ENCODE data around the gene ENDOD1. TPM values are rescaled to one million over a fixed set of nuclear protein-coding genes. Genes with fewer than 3 reads are reported as not detected.

The ENDOD1 gene
- polyA plus RNA-seq, 1 experiment = 11.0 TPM

GRCh38 chr11:95095858-95096587 is 6.4 kb downstream of the ENDOD1 start:
- no peak for TF ChIP-seq CTCF (IDR thresholded peaks at IDR 0.05; ENCODE audit: insufficient read depth, low read depth, low read length)
- no peak overlapping the region for H3K4me3 ChIP-seq (ENCODE audit: low read depth, low read length)
- POLR2A ChIA-PET = no interaction called here
- DNase-seq (ENCODE audit: low read depth) = no peak
- no peaks in the 10 kb centered on the region for H3K27me3 ChIP-seq (ENCODE audit: control insufficient read depth, insufficient read depth, low read length)
- no peaks in the 10 kb centered on the region for H3K36me3 ChIP-seq (ENCODE audit: control insufficient read depth, insufficient read depth, low read length)
- CTCF ChIA-PET = no interaction called here

DNA sequence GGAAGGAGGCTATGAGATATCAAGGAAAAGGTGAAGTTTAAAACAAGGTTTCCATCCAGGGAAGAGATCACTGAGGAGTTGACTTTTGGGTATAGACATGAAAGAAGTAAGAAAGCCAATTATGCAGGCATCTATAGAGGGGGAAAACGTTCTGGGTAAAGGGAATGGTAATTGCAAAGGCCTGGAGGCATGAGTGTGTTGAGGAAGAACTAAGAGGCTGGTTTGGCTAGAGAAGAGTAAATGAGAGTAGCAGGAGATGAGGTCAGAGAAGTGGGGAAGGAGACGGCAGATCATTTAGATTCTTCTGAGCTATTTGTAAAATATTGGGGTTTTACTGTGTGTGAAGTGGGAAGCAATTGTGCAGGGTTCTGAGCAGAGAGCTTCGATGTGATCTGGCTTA is 7.6 kb downstream of the ENDOD1 start:
- ChIA-PET CTCF (no interaction called here), POLR2A (no interaction called here)
- DNase-seq (ENCODE audit: low read depth) = no peak
- TF ChIP-seq CTCF (IDR thresholded peaks at IDR 0.05; ENCODE audit: insufficient read depth, low read depth, low read length) = no peak
- H3K36me3 ChIP-seq (ENCODE audit: control insufficient read depth, insufficient read depth, low read length) = no peaks in the 10 kb centered on the region
- no peaks in the 10 kb centered on the region for H3K27me3 ChIP-seq (ENCODE audit: control insufficient read depth, insufficient read depth, low read length)
- no peak overlapping the region for H3K4me3 ChIP-seq (ENCODE audit: low read depth, low read length)

DNA sequence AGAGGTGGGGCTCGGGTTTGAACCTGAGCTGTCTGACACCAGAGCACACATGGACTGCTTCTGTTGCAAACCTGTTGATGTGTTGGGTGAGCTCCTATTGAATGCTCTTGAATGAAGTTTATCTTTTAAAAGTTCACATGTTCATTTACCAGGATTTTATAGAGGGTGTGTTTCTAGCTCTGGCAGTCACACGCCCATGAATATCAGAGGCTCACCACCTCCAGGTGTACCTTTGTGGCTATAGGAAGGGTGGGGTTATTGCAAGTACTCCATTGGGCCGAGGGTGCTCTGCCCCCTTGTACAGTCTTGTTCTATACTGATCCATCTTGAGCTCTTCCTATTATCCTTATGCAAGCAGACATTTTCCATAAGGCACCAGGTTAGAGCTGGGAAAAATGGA is 9.2 kb downstream of the ENDOD1 start:
- no peak for DNase-seq (ENCODE audit: low read depth)
- POLR2A ChIA-PET = no interaction called here
- CTCF ChIA-PET = interaction anchor here (1.4 kb wide), 1 partner anchor 10 kb away, joined by 4 read pairs; no protein-coding TSS in a partner anchor
- no peak for TF ChIP-seq CTCF (IDR thresholded peaks at IDR 0.05; ENCODE audit: insufficient read depth, low read depth, low read length)
- no peak overlapping the region for H3K4me3 ChIP-seq (ENCODE audit: low read depth, low read length)
- H3K36me3 ChIP-seq (ENCODE audit: control insufficient read depth, insufficient read depth, low read length) = no peaks in the 10 kb centered on the region
- H3K27me3 ChIP-seq (ENCODE audit: control insufficient read depth, insufficient read depth, low read length) = no peaks in the 10 kb centered on the region

GRCh38 chr11:95100191-95100648 is 10.6 kb downstream of the ENDOD1 start:
- no peak for DNase-seq (ENCODE audit: low read depth)
- POLR2A ChIA-PET = no interaction called here
- H3K4me3 ChIP-seq (ENCODE audit: low read depth, low read length) = no peak overlapping the region
- no peak for TF ChIP-seq CTCF (IDR thresholded peaks at IDR 0.05; ENCODE audit: insufficient read depth, low read depth, low read length)
- no peaks in the 10 kb centered on the region for H3K36me3 ChIP-seq (ENCODE audit: control insufficient read depth, insufficient read depth, low read length)
- CTCF ChIA-PET = interaction anchor here (1.4 kb wide), 1 partner anchor 9 kb away, joined by 4 read pairs; no protein-coding TSS in a partner anchor
- no peaks in the 10 kb centered on the region for H3K27me3 ChIP-seq (ENCODE audit: control insufficient read depth, insufficient read depth, low read length)

DNA sequence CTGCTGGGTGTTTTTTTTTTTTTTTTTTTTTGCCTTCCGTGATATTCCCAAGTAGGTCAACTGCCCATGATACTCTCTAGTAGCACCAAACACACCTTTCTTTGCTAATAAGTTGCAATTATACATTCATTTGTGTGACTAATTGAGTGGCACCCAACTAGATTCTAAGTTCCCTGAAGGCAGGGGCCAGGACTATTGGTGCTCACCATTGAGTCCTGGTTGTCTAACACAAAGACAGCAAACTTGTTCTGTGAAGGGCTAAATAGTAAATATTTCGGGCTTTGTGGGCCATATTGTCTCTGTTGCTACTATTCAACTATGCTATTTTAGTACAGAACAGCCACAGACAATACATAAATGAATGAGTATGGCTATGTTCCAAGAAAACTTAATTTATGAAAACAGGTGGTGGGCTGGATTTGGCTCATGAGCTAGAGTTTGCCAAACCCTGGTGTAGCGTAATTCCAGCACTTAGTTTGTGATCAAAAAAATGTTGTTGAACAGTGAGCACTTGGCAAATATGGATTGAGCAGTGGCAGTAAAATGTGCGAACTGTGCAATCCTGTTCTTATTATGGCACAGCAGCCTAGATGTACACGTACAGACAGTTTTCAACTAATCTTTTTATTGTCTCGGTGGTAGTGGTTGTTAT is 11.3 kb downstream of the ENDOD1 start:
- H3K36me3 ChIP-seq (ENCODE audit: control insufficient read depth, insufficient read depth, low read length) = no peaks in the 10 kb centered on the region
- DNase-seq (ENCODE audit: low read depth) = no peak
- TF ChIP-seq CTCF (IDR thresholded peaks at IDR 0.05; ENCODE audit: insufficient read depth, low read depth, low read length) = no peak
- CTCF ChIA-PET = interaction anchor here (3.8 kb wide), 1 partner anchor 8 kb away, joined by 12 read pairs; no protein-coding TSS in a partner anchor
- no peaks in the 10 kb centered on the region for H3K27me3 ChIP-seq (ENCODE audit: control insufficient read depth, insufficient read depth, low read length)
- POLR2A ChIA-PET = no interaction called here
- H3K4me3 ChIP-seq (ENCODE audit: low read depth, low read length) = no peak overlapping the region
